ENCODE measurements around the gene ZDHHC9. TPM values are rescaled to one million over a fixed set of nuclear protein-coding genes. Genes with fewer than 3 reads are reported as not detected.
A peak's percentile ranks its signal among the peaks of the same experiment; 100 is the strongest.

ZDHHC9 gene
- total RNA-seq, 4 donors from 2014 or later, result 4.2 to 19.7 (median 13.1) TPM

DNA sequence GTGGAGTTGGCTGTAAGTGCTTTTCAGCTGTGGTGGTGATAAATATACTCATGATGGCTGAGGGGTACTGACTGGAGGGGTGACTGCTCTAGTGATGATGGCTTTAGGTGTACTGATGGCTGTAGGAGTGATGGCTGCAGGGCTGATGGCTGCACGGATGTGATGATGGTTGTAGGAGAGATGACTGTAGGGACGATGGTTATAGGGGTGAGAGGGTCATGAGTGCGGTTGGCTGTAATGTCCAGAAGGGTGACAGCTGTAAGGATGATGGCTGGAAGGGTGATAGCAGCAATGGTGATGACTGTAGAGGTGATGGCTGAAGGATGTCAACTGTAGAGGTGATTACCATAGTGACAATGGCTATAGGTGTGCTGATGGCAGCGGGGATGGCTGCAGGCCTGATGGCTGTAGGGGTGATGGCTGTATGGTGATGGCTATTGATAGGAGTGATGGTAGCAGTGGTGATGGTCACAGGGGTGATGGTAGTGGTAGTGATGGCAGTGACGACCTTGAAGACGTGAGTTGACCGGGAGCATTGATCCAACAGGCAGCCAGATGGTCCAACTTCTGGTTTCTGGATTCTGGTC is 64.5 kb downstream of the ZDHHC9 start:
- Histone ChIP-seq H3K4me1 (no peaks in the 10 kb centered on the region), H3K27ac (replicated peaks in 1 of 4) (no peak overlapping the region), H3K27me3 (no peaks in the 10 kb centered on the region), H3K9me3 (no peaks in the 10 kb centered on the region), H3K4me3 (no peak overlapping the region), H3K36me3 (no peaks in the 10 kb centered on the region)
- 79% methylated on average over 7 of the region's 7 CpGs for WGBS
- no peak for DNase-seq (ENCODE audit: extremely low spot score)
- TF ChIP-seq POLR2A (IDR thresholded peaks at IDR 0.05; ENCODE audit: low read depth) (no peak), EP300 (IDR thresholded peaks at IDR 0.05) (no peak), POLR2AphosphoS5 (IDR thresholded peaks at IDR 0.05) (no peak)
- intact Hi-C loops (cut with DNase I), result no loop called here

- Histone ChIP-seq H3K27me3 (no peaks in the 10 kb centered on the region), H3K4me1 (no peaks in the 10 kb centered on the region), H3K36me3 (no peaks in the 10 kb centered on the region), H3K9me3 (no peaks in the 10 kb centered on the region), H3K4me3 (no peak overlapping the region), H3K27ac (replicated peaks in 1 of 4) (peak overlapping the region in 3 of 4 donors; percentile 49 to 63 (median 55))
- intact Hi-C loops (cut with DNase I), result no loop called here
- no peak for DNase-seq (ENCODE audit: extremely low spot score)
- peak in 1 of 2 donors; percentile 15 for TF ChIP-seq POLR2AphosphoS5 (IDR thresholded peaks at IDR 0.05)
- no peak for TF ChIP-seq POLR2A (IDR thresholded peaks at IDR 0.05; ENCODE audit: low read depth)
- 69% methylated on average over 13 of the region's 30 CpGs for WGBS
Measured at GRCh38 chrX:129777218-129778030, 66.3 kb downstream of the ZDHHC9 start.

GRCh38 chrX:129773649-129774458 is 69.8 kb downstream of the ZDHHC9 start:
- no peaks in the 10 kb centered on the region for H3K9me3 ChIP-seq
- TF ChIP-seq EP300 (IDR thresholded peaks at IDR 0.05) (no peak), POLR2AphosphoS5 (IDR thresholded peaks at IDR 0.05) (no peak), POLR2A (IDR thresholded peaks at IDR 0.05; ENCODE audit: low read depth) (no peak)
- TF ChIP-seq, protein P1, sequence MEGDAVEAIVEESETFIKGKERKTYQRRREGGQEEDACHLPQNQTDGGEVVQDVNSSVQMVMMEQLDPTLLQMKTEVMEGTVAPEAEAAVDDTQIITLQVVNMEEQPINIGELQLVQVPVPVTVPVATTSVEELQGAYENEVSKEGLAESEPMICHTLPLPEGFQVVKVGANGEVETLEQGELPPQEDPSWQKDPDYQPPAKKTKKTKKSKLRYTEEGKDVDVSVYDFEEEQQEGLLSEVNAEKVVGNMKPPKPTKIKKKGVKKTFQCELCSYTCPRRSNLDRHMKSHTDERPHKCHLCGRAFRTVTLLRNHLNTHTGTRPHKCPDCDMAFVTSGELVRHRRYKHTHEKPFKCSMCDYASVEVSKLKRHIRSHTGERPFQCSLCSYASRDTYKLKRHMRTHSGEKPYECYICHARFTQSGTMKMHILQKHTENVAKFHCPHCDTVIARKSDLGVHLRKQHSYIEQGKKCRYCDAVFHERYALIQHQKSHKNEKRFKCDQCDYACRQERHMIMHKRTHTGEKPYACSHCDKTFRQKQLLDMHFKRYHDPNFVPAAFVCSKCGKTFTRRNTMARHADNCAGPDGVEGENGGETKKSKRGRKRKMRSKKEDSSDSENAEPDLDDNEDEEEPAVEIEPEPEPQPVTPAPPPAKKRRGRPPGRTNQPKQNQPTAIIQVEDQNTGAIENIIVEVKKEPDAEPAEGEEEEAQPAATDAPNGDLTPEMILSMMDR (IDR thresholded peaks at IDR 0.05), result no peak
- no peak overlapping the region for H3K27ac ChIP-seq (replicated peaks in 1 of 4)
- no peaks in the 10 kb centered on the region for H3K36me3 ChIP-seq
- H3K4me3 ChIP-seq, result no peak overlapping the region
- DNase-seq (ENCODE audit: extremely low spot score), result no peak
- 65% methylated on average over 4 of the region's 4 CpGs for WGBS
- intact Hi-C loops (cut with DNase I), result no loop called here
- no peaks in the 10 kb centered on the region for H3K27me3 ChIP-seq
- H3K4me1 ChIP-seq, result no peaks in the 10 kb centered on the region

DNA sequence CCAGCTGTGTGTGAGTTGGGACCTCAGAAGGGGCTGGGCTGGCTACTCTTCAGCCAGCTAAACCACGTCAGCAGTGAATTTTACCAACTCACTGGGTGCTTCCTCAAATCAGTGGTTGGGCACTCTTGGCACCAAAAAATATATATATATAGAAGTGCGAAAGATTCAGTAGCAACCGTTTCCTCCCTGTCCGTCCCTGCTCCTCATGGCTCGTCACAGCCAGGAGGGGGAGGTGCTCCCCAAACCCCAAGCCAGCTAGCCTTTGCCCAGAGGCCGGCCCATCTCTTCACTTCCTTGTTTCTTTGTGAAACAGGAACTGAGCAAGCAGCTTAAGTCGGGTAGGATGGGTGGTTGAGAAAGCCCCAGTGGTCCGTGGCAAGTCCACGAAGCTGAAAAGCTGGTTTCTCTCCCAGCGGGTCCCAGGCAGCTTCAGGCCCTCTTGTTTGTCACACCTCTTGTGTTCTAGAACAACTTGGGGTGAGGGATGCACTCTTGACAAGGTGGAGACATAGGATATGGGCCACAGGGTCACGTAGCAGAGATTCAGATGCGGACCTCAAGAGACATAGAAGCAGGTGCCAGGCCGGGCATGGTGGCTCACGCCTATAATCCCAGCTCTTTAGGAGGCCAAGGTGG is 70.8 kb downstream of the ZDHHC9 start:
- intact Hi-C loops (cut with DNase I), result no loop called here
- WGBS, result 65% methylated on average over 14 of the region's 14 CpGs
- TF ChIP-seq EP300 (IDR thresholded peaks at IDR 0.05), result no peak
- TF ChIP-seq, protein P1 (IDR thresholded peaks at IDR 0.05), result no peak
- TF ChIP-seq POLR2A (IDR thresholded peaks at IDR 0.05; ENCODE audit: low read depth), result no peak
- no peak for TF ChIP-seq POLR2AphosphoS5 (IDR thresholded peaks at IDR 0.05)
- Histone ChIP-seq H3K27ac (replicated peaks in 1 of 4) (no peak overlapping the region), H3K9me3 (no peaks in the 10 kb centered on the region), H3K4me3 (no peak overlapping the region), H3K4me1 (no peaks in the 10 kb centered on the region), H3K27me3 (no peaks in the 10 kb centered on the region), H3K36me3 (no peaks in the 10 kb centered on the region)
- DNase-seq (ENCODE audit: extremely low spot score), result no peak

- Histone ChIP-seq H3K4me3 (no peak overlapping the region), H3K36me3 (no peaks in the 10 kb centered on the region), H3K4me1 (no peaks in the 10 kb centered on the region), H3K27me3 (no peaks in the 10 kb centered on the region), H3K9me3 (no peaks in the 10 kb centered on the region), H3K27ac (replicated peaks in 1 of 4) (no peak overlapping the region)
- no peak for DNase-seq (ENCODE audit: extremely low spot score)
- no peak for TF ChIP-seq POLR2AphosphoS5 (IDR thresholded peaks at IDR 0.05)
- TF ChIP-seq POLR2A (IDR thresholded peaks at IDR 0.05; ENCODE audit: low read depth), result no peak
- TF ChIP-seq EP300 (IDR thresholded peaks at IDR 0.05), result no peak
- TF ChIP-seq, protein P1 (IDR thresholded peaks at IDR 0.05), result no peak
- WGBS, result 71% methylated on average over 14 of the region's 14 CpGs
- intact Hi-C loops (cut with DNase I), result no loop called here
Measured at GRCh38 chrX:129771266-129771995, 72.3 kb downstream of the ZDHHC9 start.

Data from esophagus muscularis mucosa (tissue), 4 donors.